HG03135 (cell line): ENCODE data around the gene AMOT.

Source experiments
- ATAC-seq: cut with Tn5 transposase; IDR thresholded peaks from one replicate; pipeline ENCODE4 v1.9.1; 2021; ENCODE audit warnings: mild to moderate bottlenecking, moderate library complexity; ENCODE audit not compliant: unreplicated experiment

The AMOT gene

DNA sequence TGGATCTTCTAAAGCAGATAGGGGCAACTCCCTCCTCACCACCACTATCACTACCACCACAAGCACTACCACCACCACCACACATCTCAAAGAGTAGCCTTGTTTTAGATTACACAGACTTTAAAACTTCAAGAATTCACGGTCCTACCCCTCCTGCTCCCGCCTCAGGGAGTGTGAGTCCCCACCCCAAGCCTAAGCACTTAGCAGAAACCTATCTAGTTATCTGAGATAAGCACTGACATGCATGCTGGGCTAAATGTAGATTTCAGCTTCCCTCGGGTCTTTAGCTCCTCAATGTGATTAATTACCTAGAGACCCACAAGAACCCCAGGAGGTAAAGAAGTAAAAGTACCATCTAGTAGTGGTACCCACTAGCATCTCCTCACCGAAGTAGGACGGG lies 775 bp downstream of the AMOT start:
- no peak for ATAC-seq

- no peak for ATAC-seq
Measured at GRCh38 chrX:112837531-112837930, 3.1 kb downstream of the AMOT start.

DNA sequence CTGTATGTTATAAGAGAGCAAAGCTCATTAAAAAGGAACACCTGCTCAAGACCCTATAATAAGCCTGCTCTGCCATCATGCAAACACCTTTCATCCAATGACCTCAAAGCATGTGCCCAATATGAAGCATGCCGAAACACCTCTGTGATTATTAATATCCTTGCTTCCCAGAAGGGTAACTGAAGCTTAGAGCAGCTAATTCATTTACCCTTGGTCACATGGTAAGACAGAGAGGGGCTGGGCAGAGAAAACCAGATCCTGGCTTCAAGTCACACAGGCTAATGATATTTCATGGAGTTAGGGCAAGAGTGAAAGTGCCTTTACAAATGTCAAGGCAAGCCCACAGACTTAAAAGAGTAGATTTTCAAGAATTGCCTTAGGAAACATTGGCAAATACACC lies 5.6 kb downstream of the AMOT start:
- ATAC-seq: no peak

- ATAC-seq: no peak
Measured at GRCh38 chrX:112834031-112834845, 6.4 kb downstream of the AMOT start.

GRCh38 chrX:112832481-112833095 lies 8.0 kb downstream of the AMOT start:
- no peak for ATAC-seq

GRCh38 chrX:112830540-112830939 lies 10.1 kb downstream of the AMOT start:
- ATAC-seq: no peak

DNA sequence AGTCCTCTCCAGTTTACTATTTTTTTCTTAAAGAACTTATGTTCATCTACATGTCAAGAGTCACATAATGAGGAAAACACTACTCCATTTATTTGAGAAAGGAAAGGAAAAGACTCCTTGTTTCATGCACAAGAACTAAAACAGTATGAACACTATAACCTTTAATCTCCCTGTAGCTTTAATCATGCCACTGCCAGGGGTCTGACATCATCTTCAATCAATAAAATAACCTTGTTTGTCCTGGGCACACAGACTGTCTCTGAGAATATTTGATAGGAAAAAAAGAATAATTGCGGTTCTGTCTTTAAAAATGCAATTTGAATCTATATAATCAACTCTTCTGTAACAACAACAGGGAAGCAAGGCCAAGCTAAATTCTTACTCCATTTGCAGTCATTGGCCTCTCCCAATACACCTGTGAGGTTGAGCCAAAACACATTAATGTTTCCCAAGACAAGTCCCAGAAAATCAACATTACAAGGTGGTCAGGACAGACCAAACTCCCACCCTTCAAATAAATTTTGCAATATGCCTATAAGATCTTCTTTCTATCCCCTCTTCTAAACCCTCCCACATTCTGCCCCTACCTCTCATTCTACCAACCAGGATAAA lies 13.2 kb downstream of the AMOT start:
- no peak for ATAC-seq

DNA sequence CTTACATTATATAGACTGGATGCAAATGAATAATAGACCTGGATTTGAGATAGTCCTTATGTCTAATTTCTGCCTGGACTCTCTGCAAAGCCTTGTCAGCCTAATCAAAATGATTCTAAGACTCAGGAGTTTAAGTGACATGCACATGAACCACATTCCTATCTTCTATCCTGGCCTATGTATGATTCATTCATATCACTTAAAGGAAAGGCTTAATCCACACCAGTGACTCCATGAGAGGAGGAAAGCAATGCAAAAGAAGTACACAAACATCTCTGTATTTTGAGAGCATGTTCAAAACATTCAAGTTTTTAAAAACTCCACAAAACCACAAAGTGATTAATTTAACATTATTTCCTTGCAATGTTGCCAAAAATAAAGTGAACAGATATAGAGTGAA lies 14.6 kb downstream of the AMOT start:
- ATAC-seq: no peak

- no peak for ATAC-seq
Measured at GRCh38 chrX:112822892-112823291, 17.7 kb downstream of the AMOT start.

DNA sequence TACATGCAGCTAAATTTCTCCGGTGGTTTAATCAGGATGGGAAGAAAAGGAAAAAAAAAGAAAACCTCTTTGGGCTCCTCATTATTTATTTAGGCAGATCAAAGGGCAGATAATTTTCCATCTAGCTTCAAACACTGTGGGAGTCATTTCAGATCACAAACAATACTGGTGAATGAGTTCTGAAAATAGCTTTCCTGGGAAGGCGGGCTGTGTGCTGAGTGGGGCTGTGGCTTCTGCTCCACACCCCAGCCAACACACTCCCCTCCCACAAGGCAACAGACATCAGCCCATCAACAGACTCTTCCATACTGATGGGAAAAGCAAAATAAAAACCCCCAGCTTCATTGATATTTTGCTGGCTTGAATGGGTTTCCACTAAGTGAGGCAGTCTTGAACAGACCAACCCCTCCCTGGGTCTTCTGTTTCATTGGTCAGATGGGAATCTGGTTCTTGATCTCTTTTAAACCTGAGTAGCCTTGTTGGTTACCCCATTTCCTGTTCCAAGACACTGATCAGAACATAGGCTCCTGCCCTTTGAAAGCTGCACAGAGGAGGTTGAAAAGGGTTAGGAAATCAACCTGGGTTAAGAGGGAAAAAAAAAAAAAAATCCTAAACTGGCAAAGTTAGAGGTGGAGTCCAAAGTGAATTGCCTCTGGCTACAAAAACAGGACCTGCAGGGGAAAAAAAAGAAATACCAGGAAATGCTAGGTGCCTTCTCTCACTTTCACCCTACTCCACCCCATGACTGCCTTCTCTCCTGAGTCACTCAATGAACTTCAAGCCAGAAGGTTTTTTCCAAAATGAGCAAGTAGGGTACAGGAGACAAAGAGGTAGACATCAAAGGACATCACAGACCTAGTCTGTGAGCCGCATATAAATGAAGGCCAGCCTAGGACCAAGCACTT lies 20.0 kb downstream of the AMOT start:
- no peak for ATAC-seq

DNA sequence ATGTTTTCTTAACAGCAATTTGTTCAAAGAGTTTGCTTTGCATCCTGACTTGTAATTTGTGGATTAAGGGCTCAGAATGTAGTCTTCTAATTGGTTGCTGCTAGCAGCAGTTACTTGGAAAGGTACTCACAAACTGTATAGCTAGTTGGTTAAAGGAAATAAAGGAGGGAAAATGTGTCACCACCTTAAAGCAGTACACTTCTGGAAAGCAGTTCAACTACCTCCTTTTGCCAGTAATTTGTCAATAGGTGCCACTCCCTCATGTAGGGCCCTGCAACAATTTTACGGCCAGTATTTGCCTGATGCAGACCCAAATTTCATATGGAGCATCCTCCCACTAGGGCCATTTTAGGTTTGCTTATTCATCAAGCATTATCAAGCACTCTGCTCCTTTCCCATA lies 20.8 kb downstream of the AMOT start:
- ATAC-seq: no peak

GRCh38 chrX:112819008-112819640 lies 21.5 kb downstream of the AMOT start:
- ATAC-seq: no peak

GRCh38 chrX:112818114-112819007 lies 22.3 kb downstream of the AMOT start:
- ATAC-seq: no peak

DNA sequence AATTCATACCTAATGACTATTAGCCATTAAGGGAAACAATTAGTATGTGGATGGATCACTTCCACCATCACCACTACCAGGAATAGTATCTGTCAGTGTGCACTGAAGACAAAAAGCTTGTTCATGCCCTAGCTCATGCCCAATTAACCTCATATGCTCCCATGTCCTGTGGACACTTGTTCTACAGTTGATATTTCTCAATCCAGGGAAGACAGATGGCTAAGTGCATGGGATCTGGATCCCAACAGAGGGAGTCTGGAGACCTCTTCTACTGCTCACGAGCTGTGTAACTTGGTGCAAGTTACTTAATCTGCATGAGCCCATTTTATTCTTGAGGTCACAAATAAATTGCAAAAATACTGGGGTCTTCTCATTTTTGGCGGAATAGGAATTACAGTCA lies 23.7 kb downstream of the AMOT start:
- no peak for ATAC-seq

- no peak for ATAC-seq
Measured at GRCh38 chrX:112814496-112814895, 26.1 kb downstream of the AMOT start.

GRCh38 chrX:112812741-112813140 lies 27.9 kb downstream of the AMOT start:
- ATAC-seq: no peak

DNA sequence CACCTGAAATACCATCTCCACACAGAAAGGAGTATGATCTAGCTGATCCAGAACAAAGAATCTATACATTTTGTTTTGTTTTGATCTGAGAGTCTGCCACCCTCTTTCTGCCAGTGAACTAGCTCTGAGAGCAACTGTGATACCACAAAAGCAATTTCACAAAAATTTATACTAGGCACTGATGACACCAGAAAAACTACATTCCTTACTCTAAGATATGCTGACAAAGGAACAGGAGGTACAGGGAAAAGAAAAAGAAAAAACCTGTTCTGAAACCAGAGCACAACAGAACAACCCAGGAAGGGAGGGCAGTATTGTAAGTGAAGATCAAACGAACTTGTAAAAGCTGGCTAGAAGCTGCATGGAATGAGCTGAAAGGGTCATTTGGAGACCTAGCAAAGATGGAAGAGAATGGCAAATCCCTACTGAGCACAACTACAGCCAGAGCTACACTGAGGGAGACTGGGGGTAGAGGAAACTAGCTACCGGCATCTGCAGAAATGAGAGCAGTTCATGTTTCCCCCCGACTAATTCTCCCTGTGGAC lies 31.9 kb downstream of the AMOT start:
- no peak for ATAC-seq

DNA sequence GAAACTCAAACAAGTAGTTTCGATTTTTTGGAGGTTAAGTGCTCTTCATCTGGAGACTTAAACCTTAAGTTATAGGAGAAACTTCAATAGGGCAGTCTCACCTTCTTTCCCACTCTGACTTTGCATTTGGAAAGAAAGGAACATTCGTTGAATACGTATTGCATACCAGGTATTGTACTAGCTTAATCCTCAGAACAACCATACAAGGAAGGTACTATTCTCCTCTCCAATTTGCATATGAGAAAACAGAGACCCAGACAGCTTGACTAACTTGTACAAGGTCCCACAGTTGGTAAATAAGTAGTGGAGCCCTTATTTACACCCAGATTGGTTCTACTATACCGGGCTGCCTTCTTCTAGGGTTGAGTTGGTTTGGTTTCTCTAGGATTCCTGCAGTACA lies 32.6 kb downstream of the AMOT start:
- ATAC-seq: no peak

DNA sequence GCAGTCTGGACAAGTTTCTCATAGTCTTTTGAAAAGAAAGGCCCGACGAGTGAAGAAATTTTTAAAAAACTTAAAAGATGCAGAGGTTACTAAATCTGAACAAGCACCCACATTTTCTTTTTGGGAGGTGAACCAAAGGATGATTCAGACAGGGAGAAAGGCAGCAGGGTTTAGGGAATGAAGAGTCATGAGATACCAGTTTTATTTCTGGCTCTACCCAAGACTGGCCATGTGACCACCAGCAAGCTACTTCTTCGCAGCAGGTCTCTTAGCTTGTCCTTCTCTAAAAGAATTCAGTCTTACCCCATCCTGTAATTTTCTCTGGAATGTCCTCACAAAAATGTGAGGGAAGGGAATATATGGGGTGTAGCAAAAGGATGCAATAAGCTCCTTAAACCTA lies 37.6 kb downstream of the AMOT start:
- no peak for ATAC-seq
